ENCODE measurements around the gene RC3H1. TPM values are rescaled to one million over a fixed set of nuclear protein-coding genes. Genes with fewer than 3 reads are reported as not detected.

RC3H1 gene
- total and polyA plus RNA-seq, 11 donors = 3.8 to 32.0 (median 19.1) TPM

DNA sequence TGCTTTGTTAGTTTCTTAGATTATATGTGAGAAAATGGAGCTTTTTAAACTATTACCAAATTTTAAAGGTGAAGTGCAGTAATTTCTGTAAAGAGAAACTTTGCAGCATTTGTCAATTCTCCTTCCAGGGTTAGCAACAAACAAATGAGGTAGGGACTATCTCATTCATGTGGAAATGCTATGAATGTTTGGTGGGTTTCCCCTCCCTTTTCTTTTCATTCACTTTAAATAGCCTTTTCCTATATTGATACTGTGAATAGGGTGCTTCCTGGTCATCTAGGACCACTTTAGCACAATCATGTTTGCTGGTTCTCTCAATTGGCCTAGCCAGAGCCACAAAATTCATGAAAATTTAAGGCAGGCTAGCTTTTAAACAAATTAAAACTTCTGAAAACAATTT, 133.4 kb downstream of the RC3H1 start:
- no peak for TF ChIP-seq POLR2A (IDR thresholded peaks at IDR 0.05)
- TF ChIP-seq, protein P1, sequence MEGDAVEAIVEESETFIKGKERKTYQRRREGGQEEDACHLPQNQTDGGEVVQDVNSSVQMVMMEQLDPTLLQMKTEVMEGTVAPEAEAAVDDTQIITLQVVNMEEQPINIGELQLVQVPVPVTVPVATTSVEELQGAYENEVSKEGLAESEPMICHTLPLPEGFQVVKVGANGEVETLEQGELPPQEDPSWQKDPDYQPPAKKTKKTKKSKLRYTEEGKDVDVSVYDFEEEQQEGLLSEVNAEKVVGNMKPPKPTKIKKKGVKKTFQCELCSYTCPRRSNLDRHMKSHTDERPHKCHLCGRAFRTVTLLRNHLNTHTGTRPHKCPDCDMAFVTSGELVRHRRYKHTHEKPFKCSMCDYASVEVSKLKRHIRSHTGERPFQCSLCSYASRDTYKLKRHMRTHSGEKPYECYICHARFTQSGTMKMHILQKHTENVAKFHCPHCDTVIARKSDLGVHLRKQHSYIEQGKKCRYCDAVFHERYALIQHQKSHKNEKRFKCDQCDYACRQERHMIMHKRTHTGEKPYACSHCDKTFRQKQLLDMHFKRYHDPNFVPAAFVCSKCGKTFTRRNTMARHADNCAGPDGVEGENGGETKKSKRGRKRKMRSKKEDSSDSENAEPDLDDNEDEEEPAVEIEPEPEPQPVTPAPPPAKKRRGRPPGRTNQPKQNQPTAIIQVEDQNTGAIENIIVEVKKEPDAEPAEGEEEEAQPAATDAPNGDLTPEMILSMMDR (IDR thresholded peaks at IDR 0.05) = no peak

DNA sequence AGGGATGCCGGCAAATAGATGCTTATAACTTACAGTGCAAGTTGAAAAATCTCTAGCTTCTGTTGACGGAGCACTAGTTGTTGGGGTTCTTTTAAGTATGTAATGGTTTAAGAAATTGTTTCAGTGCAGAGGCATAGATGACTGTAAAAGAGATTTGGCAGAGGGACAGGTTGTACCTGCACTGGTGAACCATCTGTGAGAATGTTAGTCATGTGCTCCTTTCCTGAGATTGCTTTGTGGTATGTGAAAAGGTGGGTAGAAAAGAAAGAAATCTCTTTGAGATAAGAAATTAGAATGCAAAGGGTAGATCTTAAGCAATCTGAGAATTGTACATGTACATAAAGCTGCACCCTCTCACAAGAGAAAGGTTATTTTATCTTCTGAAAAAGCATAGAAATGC, 134.5 kb downstream of the RC3H1 start:
- H3K27me3 ChIP-seq = no peaks in the 10 kb centered on the region
- H3K36me3 ChIP-seq = peaks cover 2 to 55% (median 34%) of the 10 kb centered on the region in 9 donors
- TF ChIP-seq POLR2A (IDR thresholded peaks at IDR 0.05) = no peak
- TF ChIP-seq, protein P1 (IDR thresholded peaks at IDR 0.05) = no peak
- 95 to 98% (median 97%) methylated on average over 2 of the region's 2 CpGs for WGBS, 4 donors
- no peak overlapping the region for H3K4me3 ChIP-seq
- ATAC-seq (no peak), DNase-seq (no peak)
- H3K9me3 ChIP-seq = no peaks in the 10 kb centered on the region
- no peak overlapping the region for H3K27ac ChIP-seq
- H3K4me1 ChIP-seq = peaks cover 0 to 7% (median 0%) of the 10 kb centered on the region in 12 donors
- intact Hi-C loops (cut with DNase I) = no loop called here

More for the DNA sequence above, 133.4 kb downstream of the RC3H1 start:
- Histone ChIP-seq H3K4me1 (peaks cover 0 to 7% (median 0%) of the 10 kb centered on the region in 12 donors), H3K36me3 (peaks cover 2 to 61% (median 34%) of the 10 kb centered on the region in 9 donors), H3K27me3 (no peaks in the 10 kb centered on the region), H3K27ac (no peak overlapping the region), H3K4me3 (no peak overlapping the region), H3K9me3 (no peaks in the 10 kb centered on the region)
- no peak for DNase-seq
- intact Hi-C loops (cut with DNase I) = no loop called here
- ATAC-seq = no peak

DNA sequence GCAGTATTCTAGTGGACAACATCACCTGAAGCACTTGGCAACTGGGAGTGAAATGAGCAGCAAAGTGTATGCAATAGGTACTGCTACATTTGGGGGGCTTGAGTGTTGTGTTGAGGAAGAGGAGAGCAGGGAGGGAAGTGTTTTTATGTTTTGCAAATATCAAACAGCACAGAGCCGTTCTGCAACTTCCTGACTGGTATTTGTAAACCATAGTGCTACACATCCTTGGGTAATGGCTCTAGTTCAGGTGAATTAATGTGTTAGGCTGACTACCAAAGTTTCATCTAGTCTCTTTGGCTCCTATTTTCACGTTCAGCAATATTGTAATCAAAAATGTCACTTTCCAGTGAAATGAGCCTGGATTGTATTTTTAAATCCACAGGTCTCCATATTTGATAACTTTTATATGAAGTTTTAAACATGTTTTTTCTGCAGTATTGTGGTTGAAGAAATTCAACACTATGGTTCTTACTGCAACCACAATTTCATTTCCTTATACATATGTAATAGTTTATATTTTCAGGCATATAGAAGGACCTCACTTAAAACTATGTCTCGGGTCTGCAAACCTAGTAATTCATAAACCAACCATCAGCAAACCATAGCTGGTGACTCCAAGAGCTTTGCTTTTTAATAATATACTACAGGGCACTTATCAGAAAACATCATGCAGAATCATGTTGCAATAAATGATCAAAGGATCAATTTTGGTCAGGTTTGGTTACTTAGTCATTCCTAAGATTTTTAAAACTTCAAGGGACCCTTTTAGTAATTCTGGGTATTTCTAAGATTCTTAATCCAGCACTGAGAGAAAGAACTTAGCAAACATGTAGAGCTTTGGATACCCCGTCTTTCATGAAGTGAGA, 135.2 kb downstream of the RC3H1 start:
- no peak for ATAC-seq
- intact Hi-C loops (cut with DNase I) = no loop called here
- Histone ChIP-seq H3K36me3 (peaks cover 2 to 55% (median 34%) of the 10 kb centered on the region in 9 donors), H3K27me3 (no peaks in the 10 kb centered on the region), H3K4me1 (peaks cover 0 to 7% (median 0%) of the 10 kb centered on the region in 12 donors), H3K9me3 (no peaks in the 10 kb centered on the region), H3K27ac (no peak overlapping the region), H3K4me3 (no peak overlapping the region)
- 85 to 93% (median 88%) methylated on average over 4 of the region's 4 CpGs for WGBS, 4 donors
- no peak for DNase-seq
- no peak for TF ChIP-seq POLR2A (IDR thresholded peaks at IDR 0.05)
- TF ChIP-seq, protein P1 (IDR thresholded peaks at IDR 0.05) = no peak

GRCh38 chr1:173884701-173885100, 137.5 kb downstream of the RC3H1 start:
- DNase-seq = no peak
- Histone ChIP-seq H3K4me1 (peaks cover 0 to 7% (median 0%) of the 10 kb centered on the region in 12 donors), H3K27me3 (no peaks in the 10 kb centered on the region), H3K36me3 (peaks cover 2 to 59% (median 41%) of the 10 kb centered on the region in 9 donors), H3K9me3 (no peaks in the 10 kb centered on the region), H3K4me3 (no peak overlapping the region), H3K27ac (no peak overlapping the region)
- intact Hi-C loops (cut with DNase I) = no loop called here
- ATAC-seq = no peak
- 94 to 96% (median 95%) methylated on average over 5 of the region's 5 CpGs for WGBS, 4 donors
- TF ChIP-seq, protein P1 (IDR thresholded peaks at IDR 0.05) = no peak
- TF ChIP-seq POLR2A (IDR thresholded peaks at IDR 0.05) = no peak

Other genes starting within 250 kb of the RC3H1 start
- gene DARS2, start 197.7 kb downstream of the RC3H1 start, total RNA-seq = 10 to 100 TPM; 10.9 to 25.1 (median 15.9) TPM
- 10 to 100 TPM in 1 of 2 donors, 1 to 10 TPM in 1; 5.5 to 12.0 TPM for gene DARS2, start 197.7 kb downstream of the RC3H1 start, polyA plus RNA-seq
- gene CENPL, start 197.5 kb downstream of the RC3H1 start, total RNA-seq = 1 to 10 TPM; 1.7 to 5.8 (median 3.5) TPM
- gene CENPL, start 197.5 kb downstream of the RC3H1 start, polyA plus RNA-seq = 1 to 10 TPM; 2.1 to 4.6 TPM
- 100 to 1,000 TPM in 1 of 9 donors, 10 to 100 TPM in 8; 30.4 to 103 (median 43.6) TPM for gene GAS5, start 154.4 kb downstream of the RC3H1 start, total RNA-seq
- 100 to 1,000 TPM in 1 of 2 donors, 10 to 100 TPM in 1; 68.3 to 101 TPM for gene GAS5, start 154.4 kb downstream of the RC3H1 start, polyA plus RNA-seq
- 10 to 100 TPM in 4 of 9 donors, 1 to 10 TPM in 5; 6.2 to 14.8 (median 8.3) TPM for gene ZBTB37, start 154.0 kb downstream of the RC3H1 start, total RNA-seq
- gene ZBTB37, start 154.0 kb downstream of the RC3H1 start, polyA plus RNA-seq = 1 to 10 TPM; 2.1 TPM
- under 1 TPM in 1 of 9 donors, not detected in 8; 0.30 TPM for gene SERPINC1, start 105.0 kb downstream of the RC3H1 start, total RNA-seq
- gene SERPINC1, start 105.0 kb downstream of the RC3H1 start, polyA plus RNA-seq = under 1 TPM; 0.15 to 0.33 TPM
- gene RABGAP1L, start 137.2 kb upstream of the RC3H1 start, total RNA-seq = 100 to 1,000 TPM in 4 of 9 donors, 10 to 100 TPM in 5; 66.8 to 195 (median 98.4) TPM
- gene RABGAP1L, start 137.2 kb upstream of the RC3H1 start, polyA plus RNA-seq = 100 to 1,000 TPM in 1 of 2 donors, 10 to 100 TPM in 1; 18.6 to 129 TPM

All from heart left ventricle (tissue), 16 donors.